T-helper 1 cell treated with Interleukin-12 subunit alpha and Interleukin-12 subunit beta and Interleukin-4 antibody, amounts not matched to agents 30 ng/mL and 1 ng/mL, for 36 hours (primary cell): ENCODE measurements around the gene PML. TPM values are rescaled to one million over a fixed set of nuclear protein-coding genes. Genes with fewer than 3 reads are reported as not detected.

Source experiments
- intact Hi-C: fragments of 100-400 bp; cut with micrococcal nuclease; formaldehyde crosslinking; loops from one replicate; pipeline ENCODE4 v1.15.1; 2024
- total RNA-seq: library from RNA; stranded (reverse); gene quantifications from 2 replicates; pipeline ENCODE4 v1.2.3, GENCODE V29; 2022

PML gene
- total RNA-seq, 1 donor from 2014 or later = 111 TPM

DNA sequence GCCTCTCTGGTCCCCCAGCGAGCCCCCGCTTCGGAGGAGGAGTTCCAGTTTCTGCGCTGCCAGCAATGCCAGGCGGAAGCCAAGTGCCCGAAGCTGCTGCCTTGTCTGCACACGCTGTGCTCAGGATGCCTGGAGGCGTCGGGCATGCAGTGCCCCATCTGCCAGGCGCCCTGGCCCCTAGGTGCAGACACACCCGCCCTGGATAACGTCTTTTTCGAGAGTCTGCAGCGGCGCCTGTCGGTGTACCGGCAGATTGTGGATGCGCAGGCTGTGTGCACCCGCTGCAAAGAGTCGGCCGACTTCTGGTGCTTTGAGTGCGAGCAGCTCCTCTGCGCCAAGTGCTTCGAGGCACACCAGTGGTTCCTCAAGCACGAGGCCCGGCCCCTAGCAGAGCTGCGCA lies 3.5 kb downstream of the PML start:
- intact Hi-C loops = loop anchor here (1.0 to 10.0 kb wide), 3 partner anchors 9 to 1523 kb away; partner anchors contain the start of genes ARIH1 and NPTN

GRCh38 chr15:74006774-74007639 lies 12.5 kb downstream of the PML start:
- intact Hi-C loops = loop anchor here (1.0 to 5.0 kb wide), 2 partner anchors 10 to 35 kb away; no protein-coding TSS in a partner anchor

GRCh38 chr15:74007820-74008371 lies 13.4 kb downstream of the PML start:
- intact Hi-C loops = loop anchor here (1.0 to 5.0 kb wide), 3 partner anchors 11 to 36 kb away; partner anchors contain the start of gene PML

GRCh38 chr15:74008901-74009300 lies 14.4 kb downstream of the PML start:
- intact Hi-C loops = loop anchor here (1.0 to 5.0 kb wide), 2 partner anchors 15 to 37 kb away; partner anchors contain the start of gene PML

GRCh38 chr15:74010929-74011540 lies 16.5 kb downstream of the PML start:
- intact Hi-C loops = no loop called here

- intact Hi-C loops = no loop called here
Observed at GRCh38 chr15:74011610-74012009, 17.1 kb downstream of the PML start.

GRCh38 chr15:74013374-74013894 lies 18.9 kb downstream of the PML start:
- intact Hi-C loops = no loop called here

GRCh38 chr15:74019734-74020133 lies 25.2 kb downstream of the PML start:
- intact Hi-C loops = no loop called here

DNA sequence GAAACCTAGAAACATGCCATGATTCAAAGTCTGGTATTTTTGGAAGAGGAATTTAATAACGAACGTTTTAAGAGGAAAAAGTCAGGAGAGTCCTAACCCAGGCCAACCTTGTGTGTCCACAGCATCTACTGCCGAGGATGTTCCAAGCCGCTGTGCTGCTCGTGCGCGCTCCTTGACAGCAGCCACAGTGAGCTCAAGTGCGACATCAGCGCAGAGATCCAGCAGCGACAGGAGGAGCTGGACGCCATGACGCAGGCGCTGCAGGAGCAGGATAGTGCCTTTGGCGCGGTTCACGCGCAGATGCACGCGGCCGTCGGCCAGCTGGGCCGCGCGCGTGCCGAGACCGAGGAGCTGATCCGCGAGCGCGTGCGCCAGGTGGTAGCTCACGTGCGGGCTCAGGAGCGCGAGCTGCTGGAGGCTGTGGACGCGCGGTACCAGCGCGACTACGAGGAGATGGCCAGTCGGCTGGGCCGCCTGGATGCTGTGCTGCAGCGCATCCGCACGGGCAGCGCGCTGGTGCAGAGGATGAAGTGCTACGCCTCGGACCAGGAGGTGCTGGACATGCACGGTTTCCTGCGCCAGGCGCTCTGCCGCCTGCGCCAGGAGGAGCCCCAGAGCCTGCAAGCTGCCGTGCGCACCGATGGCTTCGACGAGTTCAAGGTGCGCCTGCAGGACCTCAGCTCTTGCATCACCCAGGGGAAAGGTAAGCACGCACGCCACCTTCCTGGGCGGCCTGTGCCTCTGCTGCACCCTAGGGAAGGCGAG lies 28.4 kb downstream of the PML start:
- intact Hi-C loops = no loop called here

DNA sequence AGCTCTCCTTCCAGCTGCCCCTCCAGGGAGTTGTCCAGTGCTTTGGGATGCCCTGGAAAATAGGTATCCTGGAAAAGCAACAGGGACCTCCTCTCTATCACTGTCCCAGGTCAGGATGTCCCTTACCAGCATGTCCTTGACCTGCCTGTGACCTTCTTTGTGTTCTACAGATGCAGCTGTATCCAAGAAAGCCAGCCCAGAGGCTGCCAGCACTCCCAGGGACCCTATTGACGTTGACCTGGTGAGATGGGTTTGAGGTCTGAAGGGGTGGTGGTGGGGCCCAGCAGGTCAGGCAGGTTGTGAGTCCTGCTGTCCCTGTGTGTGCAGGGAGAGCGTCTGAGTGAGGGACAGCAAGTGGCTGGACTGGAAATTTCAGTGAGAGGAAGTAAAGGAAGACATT lies 30.2 kb downstream of the PML start:
- intact Hi-C loops = no loop called here

DNA sequence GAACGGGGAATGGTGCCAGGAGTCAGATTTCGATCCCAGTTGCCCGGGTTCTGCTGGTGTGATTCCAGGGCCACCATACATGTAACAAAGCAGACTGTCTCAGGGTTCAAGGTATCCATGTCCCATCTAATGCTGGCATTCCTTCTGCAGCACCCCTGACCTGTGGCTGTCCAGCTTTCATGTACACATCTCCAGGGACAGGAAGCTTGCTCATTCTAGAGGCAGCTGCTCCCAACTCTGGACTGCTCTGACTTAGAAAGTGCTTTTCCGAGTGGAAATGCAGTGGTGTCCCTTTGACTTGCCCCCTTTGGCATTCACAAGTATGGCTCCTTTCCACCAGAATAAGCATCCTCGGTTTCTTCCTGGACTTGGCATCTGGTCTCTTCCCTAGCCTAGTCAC lies 30.9 kb downstream of the PML start:
- intact Hi-C loops = no loop called here

- intact Hi-C loops = no loop called here
Observed at GRCh38 chr15:74027688-74028087, 33.2 kb downstream of the PML start.

DNA sequence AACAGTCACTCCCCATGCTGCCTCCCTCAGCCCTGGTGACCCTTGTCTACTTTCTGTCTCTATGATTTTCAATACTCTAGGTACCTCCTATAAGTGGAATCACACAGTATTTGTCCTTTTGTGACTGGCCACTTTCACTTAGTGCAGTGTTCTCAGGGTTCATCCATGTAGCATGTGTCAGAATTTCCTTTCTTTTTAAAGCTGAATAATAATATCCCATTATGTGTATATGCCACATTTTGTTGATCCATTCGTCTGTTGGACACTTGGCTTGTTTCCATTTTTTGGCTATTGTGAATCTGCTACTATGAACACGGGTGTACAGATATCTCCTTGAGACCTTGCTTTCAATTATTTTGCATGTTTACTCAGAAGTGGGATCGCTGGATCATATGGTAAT lies 34.1 kb downstream of the PML start:
- intact Hi-C loops = no loop called here

DNA sequence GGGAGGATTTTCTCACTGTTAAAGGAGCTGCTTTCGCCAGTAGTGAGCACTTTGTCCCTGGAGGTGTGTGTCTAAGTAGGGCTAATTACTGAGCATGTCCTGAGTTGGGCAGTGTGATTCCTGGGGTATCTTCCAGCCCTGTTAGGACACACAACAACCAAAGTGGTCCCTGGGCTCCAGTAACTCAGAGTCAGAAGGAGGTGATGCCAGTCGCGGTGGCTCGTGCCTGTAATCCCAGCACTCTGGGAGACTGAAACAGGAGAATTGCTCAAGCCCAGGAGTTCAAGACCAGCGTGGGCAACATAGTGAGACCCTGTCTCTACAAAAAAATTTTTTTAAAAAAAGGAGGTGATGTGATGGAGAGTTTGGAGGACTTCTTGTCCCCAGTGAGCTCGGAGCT lies 37.5 kb downstream of the PML start:
- intact Hi-C loops = no loop called here

DNA sequence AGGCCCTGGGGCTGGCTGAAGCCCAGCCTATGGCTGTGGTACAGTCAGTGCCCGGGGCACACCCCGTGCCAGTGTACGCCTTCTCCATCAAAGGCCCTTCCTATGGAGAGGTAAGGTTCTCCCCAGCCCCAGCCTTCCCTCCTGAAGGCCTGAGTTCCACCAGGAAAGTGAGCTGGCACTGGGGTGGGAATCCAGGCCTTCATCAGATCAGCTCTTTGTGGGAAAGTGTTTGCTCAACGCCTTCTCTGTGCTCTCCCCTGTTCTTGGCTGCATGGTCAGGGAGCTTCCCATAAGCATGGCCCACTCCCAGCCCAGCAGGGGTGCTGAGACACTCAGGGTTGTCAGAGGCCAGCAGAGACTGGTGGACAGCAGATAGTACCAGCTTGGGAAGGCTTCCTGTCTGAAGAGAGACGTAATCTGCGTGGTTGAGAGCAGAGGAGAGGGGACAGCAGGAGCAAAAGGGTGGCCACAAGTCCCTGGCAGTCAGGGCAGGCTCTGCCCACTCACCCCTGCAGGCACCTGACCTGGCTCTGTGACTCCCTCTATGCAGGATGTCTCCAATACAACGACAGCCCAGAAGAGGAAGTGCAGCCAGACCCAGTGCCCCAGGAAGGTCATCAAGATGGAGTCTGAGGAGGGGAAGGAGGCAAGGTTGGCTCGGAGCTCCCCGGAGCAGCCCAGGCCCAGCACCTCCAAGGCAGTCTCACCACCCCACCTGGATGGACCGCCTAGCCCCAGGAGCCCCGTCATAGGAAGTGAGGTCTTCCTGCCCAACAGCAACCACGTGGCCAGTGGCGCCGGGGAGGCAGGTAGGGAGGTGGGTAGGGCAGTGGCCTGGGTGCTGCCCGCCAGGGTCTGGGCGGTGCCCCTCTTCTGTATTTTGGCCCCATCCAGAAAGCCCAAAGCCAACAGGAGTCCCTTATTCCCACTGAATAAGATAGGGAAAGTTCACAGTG lies 38.4 kb downstream of the PML start:
- intact Hi-C loops = no loop called here

DNA sequence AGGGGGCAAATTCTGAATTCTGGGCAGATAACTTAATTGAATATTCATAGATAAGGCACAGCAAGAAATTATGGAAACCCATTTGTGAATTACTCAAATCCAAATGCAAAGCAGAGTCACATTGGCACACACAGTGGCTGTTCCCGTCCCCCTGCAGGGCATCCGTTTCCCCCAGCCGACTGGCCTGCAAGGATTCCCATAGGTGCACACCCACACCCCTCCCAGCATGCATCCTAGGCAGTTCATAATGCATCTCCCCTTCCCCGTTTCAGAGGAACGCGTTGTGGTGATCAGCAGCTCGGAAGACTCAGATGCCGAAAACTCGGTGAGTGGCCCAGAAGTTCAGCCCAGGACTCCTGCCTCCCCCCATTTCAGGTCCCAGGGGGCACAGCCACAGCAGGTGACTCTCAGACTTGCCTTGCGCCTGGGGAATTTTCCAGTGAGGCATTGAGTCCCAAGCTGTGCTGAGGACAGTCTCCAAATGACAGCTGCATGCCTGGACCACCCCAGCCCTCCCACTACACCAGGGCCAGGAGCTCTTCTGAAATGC lies 39.8 kb downstream of the PML start:
- intact Hi-C loops = no loop called here

DNA sequence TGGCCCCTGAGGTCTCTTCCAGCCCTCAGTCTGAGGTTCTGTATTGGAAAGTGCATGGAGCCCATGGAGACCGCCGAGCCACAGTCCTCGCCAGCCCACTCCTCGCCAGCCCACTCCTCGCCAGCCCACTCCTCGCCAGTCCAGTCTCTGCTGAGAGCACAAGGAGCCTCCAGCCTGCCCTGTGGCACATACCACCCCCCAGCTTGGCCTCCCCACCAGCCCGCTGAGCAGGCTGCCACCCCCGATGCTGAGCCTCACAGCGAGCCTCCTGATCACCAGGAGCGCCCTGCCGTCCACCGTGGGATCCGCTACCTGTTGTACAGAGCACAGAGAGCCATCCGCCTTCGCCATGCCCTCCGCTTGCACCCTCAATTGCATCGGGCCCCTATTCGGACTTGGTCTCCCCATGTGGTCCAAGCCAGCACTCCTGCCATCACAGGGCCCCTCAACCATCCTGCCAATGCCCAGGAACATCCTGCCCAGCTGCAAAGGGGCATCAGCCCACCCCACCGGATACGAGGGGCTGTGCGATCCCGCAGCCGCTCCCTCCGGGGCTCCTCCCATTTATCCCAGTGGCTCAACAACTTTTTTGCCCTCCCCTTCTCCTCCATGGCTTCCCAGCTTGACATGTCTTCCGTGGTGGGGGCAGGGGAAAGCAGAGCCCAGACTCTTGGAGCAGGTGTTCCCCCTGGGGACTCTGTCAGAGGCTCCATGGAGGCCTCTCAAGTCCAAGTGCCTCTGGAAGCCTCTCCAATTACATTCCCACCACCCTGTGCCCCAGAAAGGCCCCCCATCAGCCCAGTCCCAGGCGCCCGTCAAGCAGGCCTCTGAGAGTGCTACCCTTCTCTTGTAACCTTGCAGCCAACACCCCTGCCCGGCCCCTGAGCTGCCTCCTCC lies 40.9 kb downstream of the PML start:
- intact Hi-C loops = no loop called here

GRCh38 chr15:74036271-74037170 lies 42.0 kb downstream of the PML start:
- intact Hi-C loops = no loop called here
